Esophagus (tissue), 2 donors: Measurements from ENCODE around the gene PAEP. TPM values are rescaled to one million over a fixed set of nuclear protein-coding genes. Genes with fewer than 3 reads are reported as not detected.

ENCODE experiments used
- H3K27ac ChIP-seq, 2 donors: one replicate each; pipeline ENCODE4 v1.5.1; 2013; ENCODE audit warnings: low read depth in 2 of 2, mild to moderate bottlenecking in 2 of 2, inconsistent platforms in 1 of 2, low read length in 1 of 2, moderate library complexity in 1 of 2
- H3K27me3 ChIP-seq, 2 donors: one replicate each; pipeline ENCODE4 v1.6.1; 2013; ENCODE audit warnings: low read length in 2 of 2, control low read depth in 1 of 2, mild to moderate bottlenecking in 1 of 2; ENCODE audit not compliant: insufficient read depth in 2 of 2, control insufficient read depth in 1 of 2
- H3K36me3 ChIP-seq, 2 donors: one replicate each; pipeline ENCODE4 v1.6.1; 2013; ENCODE audit warnings: low read length in 1 of 2; ENCODE audit not compliant: control insufficient read depth in 2 of 2, insufficient read depth in 2 of 2
- H3K4me1 ChIP-seq, 2 donors: one replicate each; pipeline ENCODE4 v1.6.1; 2013; ENCODE audit warnings: low read length in 1 of 2; ENCODE audit not compliant: control insufficient read depth in 2 of 2, insufficient read depth in 2 of 2
- H3K4me3 ChIP-seq, 2 donors: one replicate each; pipeline ENCODE4 v1.5.1; 2013; ENCODE audit warnings: low read length in 2 of 2, mild to moderate bottlenecking in 2 of 2, low read depth in 1 of 2, moderate library complexity in 1 of 2
- H3K9me3 ChIP-seq, 2 donors: one replicate each; pipeline ENCODE4 v1.6.1; 2013; ENCODE audit warnings: mild to moderate bottlenecking in 2 of 2, low read depth in 1 of 2, low read length in 1 of 2, moderate library complexity in 1 of 2; ENCODE audit not compliant: control insufficient read depth in 2 of 2, insufficient read depth in 1 of 2
- WGBS, 2 donors: extraction: QIAGEN DNeasy Blood & Tissue Kit; methylation state at CpG; one replicate each; pipeline ENCODE4 v1.1.7; 2013; 5-methylcytosine and 5-hydroxymethylcytosine counted together
- polyA plus RNA-seq, 2 donors: library from polyadenylated mRNA; stranded (reverse); fragments of 200-250 nt; gene quantifications; one replicate each; pipeline ENCODE4 v1.2.3, GENCODE V29; 2013
- donor health status: healthy with polysubstance abuse.
- donor health status: Bipolar disorder and iron deficiency.

The PAEP gene
- polyA plus RNA-seq, 2 donors = not detected

- WGBS, 2 donors = 56 to 59% methylated on average over 17 of the region's 17 CpGs
- Histone ChIP-seq H3K9me3 (no peaks in the 10 kb centered on the region), H3K27me3 (no peaks in the 10 kb centered on the region), H3K36me3 (no peaks in the 10 kb centered on the region), H3K4me3 (no peak overlapping the region), H3K4me1 (no peaks in the 10 kb centered on the region), H3K27ac (no peak overlapping the region)
Observed at GRCh38 chr9:135550344-135550918, 11.1 kb upstream of the PAEP start.

- H3K9me3 ChIP-seq = no peaks in the 10 kb centered on the region
- no peaks in the 10 kb centered on the region for H3K36me3 ChIP-seq
- WGBS, 2 donors = 49 to 50% methylated on average over 14 of the region's 14 CpGs
- H3K27ac ChIP-seq = no peak overlapping the region
- H3K4me1 ChIP-seq = no peaks in the 10 kb centered on the region
- H3K27me3 ChIP-seq = no peaks in the 10 kb centered on the region
- H3K4me3 ChIP-seq = no peak overlapping the region
Observed at GRCh38 chr9:135551031-135551430, 10.5 kb upstream of the PAEP start.

- Histone ChIP-seq H3K9me3 (no peaks in the 10 kb centered on the region), H3K27ac (no peak overlapping the region), H3K27me3 (no peaks in the 10 kb centered on the region), H3K4me3 (no peak overlapping the region), H3K36me3 (no peaks in the 10 kb centered on the region), H3K4me1 (no peaks in the 10 kb centered on the region)
- 83 to 86% methylated on average over 13 of the region's 13 CpGs for WGBS, 2 donors
Observed at GRCh38 chr9:135551456-135551855, 10.1 kb upstream of the PAEP start.

- no peaks in the 10 kb centered on the region for H3K36me3 ChIP-seq
- H3K4me3 ChIP-seq = no peak overlapping the region
- no peaks in the 10 kb centered on the region for H3K27me3 ChIP-seq
- 67 to 75% methylated on average over 18 of the region's 18 CpGs for WGBS, 2 donors
- H3K27ac ChIP-seq = no peak overlapping the region
- H3K9me3 ChIP-seq = no peaks in the 10 kb centered on the region
- H3K4me1 ChIP-seq = no peaks in the 10 kb centered on the region
Observed at GRCh38 chr9:135552021-135552697, 9.4 kb upstream of the PAEP start.

GRCh38 chr9:135552698-135553171 is 8.8 kb upstream of the PAEP start:
- no peak overlapping the region for H3K4me3 ChIP-seq
- no peaks in the 10 kb centered on the region for H3K36me3 ChIP-seq
- H3K4me1 ChIP-seq = no peaks in the 10 kb centered on the region
- no peaks in the 10 kb centered on the region for H3K9me3 ChIP-seq
- no peak overlapping the region for H3K27ac ChIP-seq
- 84 to 86% methylated on average over 11 to 19 of the region's 19 CpGs for WGBS, 2 donors
- H3K27me3 ChIP-seq = no peaks in the 10 kb centered on the region

GRCh38 chr9:135554718-135555117 is 6.8 kb upstream of the PAEP start:
- Histone ChIP-seq H3K9me3 (no peaks in the 10 kb centered on the region), H3K27me3 (no peaks in the 10 kb centered on the region), H3K4me1 (no peaks in the 10 kb centered on the region), H3K4me3 (no peak overlapping the region), H3K36me3 (no peaks in the 10 kb centered on the region), H3K27ac (no peak overlapping the region)
- 65 to 69% methylated on average over 4 of the region's 4 CpGs for WGBS, 2 donors

GRCh38 chr9:135555203-135555602 is 6.4 kb upstream of the PAEP start:
- H3K4me1 ChIP-seq = no peaks in the 10 kb centered on the region
- 79 to 82% methylated on average over 5 of the region's 5 CpGs for WGBS, 2 donors
- H3K27ac ChIP-seq = no peak overlapping the region
- H3K27me3 ChIP-seq = no peaks in the 10 kb centered on the region
- H3K36me3 ChIP-seq = no peaks in the 10 kb centered on the region
- H3K9me3 ChIP-seq = no peaks in the 10 kb centered on the region
- no peak overlapping the region for H3K4me3 ChIP-seq

- Histone ChIP-seq H3K4me3 (no peak overlapping the region), H3K36me3 (no peaks in the 10 kb centered on the region), H3K9me3 (no peaks in the 10 kb centered on the region), H3K27ac (no peak overlapping the region), H3K27me3 (no peaks in the 10 kb centered on the region), H3K4me1 (no peaks in the 10 kb centered on the region)
- WGBS, 2 donors = 73 to 74% methylated on average over 16 of the region's 16 CpGs
Observed at GRCh38 chr9:135555910-135556309, 5.6 kb upstream of the PAEP start.

GRCh38 chr9:135559606-135560005 is 1.9 kb upstream of the PAEP start:
- H3K36me3 ChIP-seq = no peaks in the 10 kb centered on the region
- WGBS, 2 donors = 44 to 47% methylated on average over 11 of the region's 11 CpGs
- H3K4me3 ChIP-seq = no peak overlapping the region
- H3K27ac ChIP-seq = no peak overlapping the region
- no peaks in the 10 kb centered on the region for H3K27me3 ChIP-seq
- H3K9me3 ChIP-seq = no peaks in the 10 kb centered on the region
- H3K4me1 ChIP-seq = no peaks in the 10 kb centered on the region

- Histone ChIP-seq H3K27me3 (no peaks in the 10 kb centered on the region), H3K36me3 (no peaks in the 10 kb centered on the region), H3K4me1 (peaks cover 0 to 2% of the 10 kb centered on the region in 2 donors)
Observed at GRCh38 chr9:135562235-135562745, 734 bp downstream of the PAEP start.

More at GRCh38 chr9:135562235-135562745, 734 bp downstream of the PAEP start:
- Histone ChIP-seq H3K9me3 (no peaks in the 10 kb centered on the region), H3K4me3 (no peak overlapping the region), H3K27ac (no peak overlapping the region)
- 82 to 85% methylated on average over 17 of the region's 17 CpGs for WGBS, 2 donors
